Ovary (tissue), 9 donors: ENCODE results near the gene ARL6IP1. TPM values are rescaled to one million over a fixed set of nuclear protein-coding genes. Genes with fewer than 3 reads are reported as not detected.

ENCODE experiments used
- DNase-seq, 5 donors: peaks; one replicate each; pipeline ENCODE4 v3.0.0-alpha.2; 2019 to 2020
- H3K27ac ChIP-seq, 2 donors: fragments of 200-600 bp; one replicate each; pipeline versions ENCODE4 v1.5.1 to v1.8.0; 2019 to 2022
- H3K27me3 ChIP-seq: fragments of 200-600 bp; one replicate; pipeline ENCODE4 v1.8.0; 2022
- H3K36me3 ChIP-seq: fragments of 200-600 bp; sonication (generic); one replicate; pipeline ENCODE4 v1.5.1; 2019
- H3K4me1 ChIP-seq: one replicate; pipeline ENCODE4 v1.8.1; 2013; ENCODE audit warnings: mild to moderate bottlenecking, moderate library complexity; ENCODE audit not compliant: insufficient read depth
- H3K4me3 ChIP-seq: fragments of 200-600 bp; sonication (generic); one replicate; pipeline ENCODE4 v1.5.1; 2017
- H3K9me3 ChIP-seq, 2 donors: fragments of 200-600 bp in 1 of 2; sonication (generic) in 1 of 2; one replicate each; pipeline versions ENCODE4 v1.5.1 to v1.8.1; 2013 to 2019; ENCODE audit warnings: mild to moderate bottlenecking in 1 of 2, moderate library complexity in 1 of 2
- EP300 ChIP-seq: sonication (generic); formaldehyde crosslinking; IDR thresholded peaks from one replicate; pipeline ENCODE4 v1.6.1; 2017; ENCODE audit warnings: antibody characterized with exemption
- POLR2A ChIP-seq: fragments of 450-650 bp; IDR thresholded peaks from one replicate; pipeline ENCODE4 v1.6.1; 2017; ENCODE audit warnings: antibody characterized with exemption, mild to moderate bottlenecking, moderate library complexity
- WGBS, 3 donors: extraction: QIAGEN DNeasy Blood & Tissue Kit in 1 of 3; methylation state at CpG; one replicate each; pipeline versions ENCODE4 v1.1.5 to v1.1.7; 2013 to 2017; 5-methylcytosine and 5-hydroxymethylcytosine counted together
- intact Hi-C, 4 donors: fragments of 100-400 bp; cut with DNase I; formaldehyde crosslinking; loops; one replicate each; pipeline versions ENCODE4 v1.11.0 to v1.15.1; 2022 to 2023
- polyA plus RNA-seq, 2 donors: library from polyadenylated mRNA; stranded (reverse); fragments of 200-250 nt in 1 of 2; fragments of 350-450 nt in 1 of 2; fragmentation: Illumina TruSeq in 1 of 2; extraction: RNeasy Lipid Tissue Mini Kit (QIAGEN cat#74804) in 1 of 2; gene quantifications; one replicate each; pipeline ENCODE4 v1.2.3, GENCODE V29; 2013 to 2014
- total RNA-seq, 7 donors: library from RNA; depleted of rRNA in 2 of 7; stranded (reverse); fragments of >200 nt in 2 of 7; fragmentation: NEBNext Ultra II Directional in 3 of 7; extraction: Animal tissue kit (Norgen Biotek cat#: 25700) in 3 of 7; gene quantifications; one replicate each; pipeline versions ENCODE4 v1.1.0 to v1.2.4, GENCODE V29; 2016 to 2023
- TF ChIP-seq, protein P1 (sequence below), 3 donors: fragments of 450-650 bp in 2 of 3; fragments of 200-600 bp in 1 of 3; IDR thresholded peaks; one replicate each; pipeline versions ENCODE4 v1.5.1 to v1.8.0; 2016 to 2022; ENCODE audit warnings: antibody characterized with exemption in 3 of 3, mild to moderate bottlenecking in 1 of 3
- donor health status: DM: no; HTN: no; CAD: no; lungs with moderate emphysema.
- donor health status: DM: no; HTN: no; CAD: no.
- donor health status: Bipolar disorder and iron deficiency.
- donor health status: DM: yes; HTN: yes; CAD: no.
- donor health status: DM: no; HTN: no; CAD: no.
- donor health status: DM: yes; HTN: yes; CAD: no.

ARL6IP1 gene
- total and polyA plus RNA-seq, 9 donors, result 82.7 to 200 (median 109) TPM

DNA sequence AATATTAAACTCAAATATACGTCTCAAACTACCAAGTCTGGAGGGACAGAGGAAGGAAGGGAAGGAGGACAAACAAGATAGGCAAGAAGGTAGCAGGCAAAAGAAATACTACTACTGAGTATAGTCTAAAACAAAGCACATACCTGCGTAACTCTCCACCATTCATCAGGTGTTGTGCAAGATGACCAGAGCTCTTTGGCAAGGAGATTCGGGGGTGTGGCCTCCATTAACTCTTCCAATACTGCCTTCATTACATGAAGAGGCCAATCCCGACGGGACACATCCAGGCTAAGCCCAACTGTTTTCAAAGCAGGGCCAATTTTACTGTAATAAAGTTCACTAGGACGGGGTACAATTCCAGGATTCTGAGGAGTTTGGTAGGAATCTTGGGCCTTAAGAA lies 38.2 kb upstream of the ARL6IP1 start:
- TF ChIP-seq POLR2A (no peak), EP300 (no peak)
- TF ChIP-seq, protein P1, sequence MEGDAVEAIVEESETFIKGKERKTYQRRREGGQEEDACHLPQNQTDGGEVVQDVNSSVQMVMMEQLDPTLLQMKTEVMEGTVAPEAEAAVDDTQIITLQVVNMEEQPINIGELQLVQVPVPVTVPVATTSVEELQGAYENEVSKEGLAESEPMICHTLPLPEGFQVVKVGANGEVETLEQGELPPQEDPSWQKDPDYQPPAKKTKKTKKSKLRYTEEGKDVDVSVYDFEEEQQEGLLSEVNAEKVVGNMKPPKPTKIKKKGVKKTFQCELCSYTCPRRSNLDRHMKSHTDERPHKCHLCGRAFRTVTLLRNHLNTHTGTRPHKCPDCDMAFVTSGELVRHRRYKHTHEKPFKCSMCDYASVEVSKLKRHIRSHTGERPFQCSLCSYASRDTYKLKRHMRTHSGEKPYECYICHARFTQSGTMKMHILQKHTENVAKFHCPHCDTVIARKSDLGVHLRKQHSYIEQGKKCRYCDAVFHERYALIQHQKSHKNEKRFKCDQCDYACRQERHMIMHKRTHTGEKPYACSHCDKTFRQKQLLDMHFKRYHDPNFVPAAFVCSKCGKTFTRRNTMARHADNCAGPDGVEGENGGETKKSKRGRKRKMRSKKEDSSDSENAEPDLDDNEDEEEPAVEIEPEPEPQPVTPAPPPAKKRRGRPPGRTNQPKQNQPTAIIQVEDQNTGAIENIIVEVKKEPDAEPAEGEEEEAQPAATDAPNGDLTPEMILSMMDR (IDR thresholded peaks at IDR 0.05), result no peak
- Histone ChIP-seq H3K27me3 (no peaks in the 10 kb centered on the region), H3K4me3 (no peak overlapping the region), H3K4me1 (no peaks in the 10 kb centered on the region), H3K9me3 (no peaks in the 10 kb centered on the region), H3K36me3 (no peaks in the 10 kb centered on the region), H3K27ac (no peak overlapping the region)
- DNase-seq, result no peak
- 80 to 88% (median 86%) methylated on average over 6 of the region's 6 CpGs for WGBS, 3 donors
- intact Hi-C loops, result no loop called here

DNA sequence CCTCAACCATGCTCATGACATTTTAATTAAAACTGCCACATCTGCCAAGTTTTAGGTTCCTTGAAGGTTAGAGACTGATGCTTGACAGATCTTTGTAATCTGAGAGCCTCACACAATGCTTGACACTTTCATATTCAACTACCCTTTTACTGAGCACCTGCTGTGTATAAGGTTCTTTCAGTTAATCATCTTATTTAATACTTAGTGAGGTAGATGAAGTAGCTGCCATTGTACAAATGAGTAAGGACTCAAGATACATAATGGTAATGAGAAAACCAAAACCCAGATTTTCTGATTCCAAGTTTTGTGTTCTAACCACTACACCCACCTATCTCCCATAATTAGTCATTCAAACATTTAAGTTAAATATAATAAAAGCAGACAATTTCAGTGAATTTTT lies 35.4 kb upstream of the ARL6IP1 start:
- TF ChIP-seq EP300 (no peak), POLR2A (no peak)
- TF ChIP-seq, protein P1 (IDR thresholded peaks at IDR 0.05), result no peak
- Histone ChIP-seq H3K9me3 (no peaks in the 10 kb centered on the region), H3K4me3 (no peak overlapping the region), H3K4me1 (no peaks in the 10 kb centered on the region), H3K27me3 (no peaks in the 10 kb centered on the region), H3K36me3 (no peaks in the 10 kb centered on the region), H3K27ac (no peak overlapping the region)
- DNase-seq, result no peak
- intact Hi-C loops, result no loop called here

DNA sequence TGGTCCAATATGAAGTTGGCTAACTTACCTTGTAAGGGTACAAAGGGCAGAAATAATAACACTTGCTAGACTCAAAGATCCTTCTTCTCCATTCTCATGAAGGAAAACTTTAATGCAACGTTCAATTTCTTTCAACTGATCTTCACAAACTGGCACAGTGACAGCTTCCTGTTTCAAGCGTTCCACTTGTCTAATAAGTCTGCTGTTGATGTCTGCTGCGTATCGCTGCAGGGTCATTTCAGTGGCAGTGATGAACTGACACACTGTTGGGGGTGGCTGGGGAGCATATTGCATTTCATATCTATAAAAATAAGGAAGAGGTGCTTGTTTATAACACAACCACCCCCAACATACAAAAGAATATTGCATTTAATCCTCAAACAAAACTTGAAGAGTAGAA lies 33.5 kb upstream of the ARL6IP1 start:
- Histone ChIP-seq H3K36me3 (no peaks in the 10 kb centered on the region), H3K4me1 (no peaks in the 10 kb centered on the region), H3K9me3 (no peaks in the 10 kb centered on the region), H3K27me3 (no peaks in the 10 kb centered on the region), H3K4me3 (no peak overlapping the region), H3K27ac (no peak overlapping the region)
- no peak for TF ChIP-seq POLR2A
- TF ChIP-seq EP300, result no peak
- TF ChIP-seq, protein P1 (IDR thresholded peaks at IDR 0.05), result no peak
- intact Hi-C loops, result no loop called here
- 83 to 85% (median 85%) methylated on average over 4 of the region's 4 CpGs for WGBS, 3 donors
- no peak for DNase-seq

DNA sequence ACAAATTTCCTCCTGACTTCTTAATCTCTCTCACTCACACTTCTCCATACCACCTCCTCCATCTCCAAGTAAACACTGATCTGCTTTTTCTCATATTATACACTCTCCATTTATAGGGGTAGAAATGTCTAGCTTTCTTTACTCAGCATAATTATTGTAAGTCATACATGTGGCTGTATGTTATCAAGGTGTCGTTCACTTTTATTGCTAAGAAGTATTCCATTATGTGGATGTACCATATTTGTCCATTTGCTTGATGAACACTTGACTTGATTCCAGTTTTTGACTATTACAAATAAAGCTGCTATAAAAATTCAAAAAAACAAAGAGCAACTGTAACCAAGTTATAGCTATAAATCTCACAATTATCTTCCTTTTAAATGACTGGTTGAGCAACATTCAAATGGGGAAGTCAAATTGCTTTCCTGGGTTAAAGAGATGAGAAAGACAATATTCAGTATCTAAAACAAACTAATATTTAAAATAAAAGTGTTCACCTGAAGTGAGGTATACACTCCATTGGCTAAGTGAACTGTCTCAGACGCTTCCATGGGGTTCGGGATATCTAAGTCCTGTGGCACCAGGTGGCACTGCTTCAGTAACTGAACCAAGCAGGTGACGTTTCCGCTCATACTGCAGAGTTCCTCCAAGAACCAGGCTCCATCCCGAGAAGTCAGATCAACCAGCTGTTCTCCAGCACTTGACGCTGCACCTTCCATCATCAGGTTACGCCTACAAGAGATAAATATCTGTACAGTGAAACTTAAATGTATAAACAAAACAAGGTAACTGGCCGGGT lies 32.6 kb upstream of the ARL6IP1 start:
- intact Hi-C loops, result no loop called here
- Histone ChIP-seq H3K4me1 (no peaks in the 10 kb centered on the region), H3K4me3 (no peak overlapping the region), H3K27ac (no peak overlapping the region), H3K9me3 (no peaks in the 10 kb centered on the region), H3K27me3 (no peaks in the 10 kb centered on the region), H3K36me3 (no peaks in the 10 kb centered on the region)
- no peak for TF ChIP-seq EP300
- TF ChIP-seq, protein P1 (IDR thresholded peaks at IDR 0.05), result no peak
- no peak for TF ChIP-seq POLR2A
- WGBS, 3 donors, result 90 to 91% (median 91%) methylated on average over 9 of the region's 9 CpGs
- no peak for DNase-seq
